H1 (cell line): Measurements from ENCODE around the gene TMBIM4. TPM values are rescaled to one million over a fixed set of nuclear protein-coding genes. Genes with fewer than 3 reads are reported as not detected.
"Not testable (repeated sequence)": the region's sequence is repeated elsewhere in the genome, so short reads cannot be mapped to it uniquely, and the experiment has no call there.

Experiments used
- CTCF ChIA-PET: fragments of 300-600 bp; sonication (Branson Sonifier 250); formaldehyde crosslinking; loops from one replicate; lab custom pipeline; 2021; ENCODE audit not compliant: partially characterized antibody; lab: Charles Lee
- POLR2A ChIA-PET: fragments of 300-600 bp; sonication (Branson Sonifier 250); formaldehyde crosslinking; loops from one replicate; lab custom pipeline; 2021; ENCODE audit warnings: inconsistent platforms; ENCODE audit not compliant: partially characterized antibody; lab: Charles Lee
- DNase-seq, 2 experiments: peaks; one replicate each; pipeline versions ENCODE4 v3.0.0 to v3.0.0-alpha.2; 2010 to 2022; ENCODE audit warnings: low spot score in 2 of 2, low read depth in 1 of 2, mixed read lengths in 1 of 2
- FAIRE-seq: peaks from 2 replicates; lab custom pipeline; 2011; peaks lifted over from hg19 to GRCh38; lab: Jason Lieb, UNC
- H2AFZ ChIP-seq: 2 replicates; pipeline ENCODE4 v1.8.1; 2012; ENCODE audit warnings: low read length, inconsistent platforms
- H2AK5ac ChIP-seq: 2 replicates; pipeline ENCODE4 v1.6.1; 2013; ENCODE audit warnings: low read depth, low read length
- H2BK120ac ChIP-seq: replicated peaks from 2 replicates; pipeline ENCODE3; 2013; ENCODE audit warnings: low read depth, low read length, inconsistent platforms
- H2BK12ac ChIP-seq: 2 replicates; pipeline ENCODE4 v1.6.1; 2013; ENCODE audit warnings: low read depth, low read length
- H2BK15ac ChIP-seq: 2 replicates; pipeline ENCODE4 v1.6.1; 2013; ENCODE audit warnings: low read length
- H2BK20ac ChIP-seq: 2 replicates; pipeline ENCODE4 v1.6.1; 2013; ENCODE audit warnings: low read length
- H2BK5ac ChIP-seq: 2 replicates; pipeline ENCODE4 v1.6.1; 2013; ENCODE audit warnings: low read depth, low read length
- H3K14ac ChIP-seq: 2 replicates; pipeline ENCODE4 v1.6.1; 2013; ENCODE audit warnings: inconsistent platforms; ENCODE audit not compliant: insufficient read length
- H3K18ac ChIP-seq: 2 replicates; pipeline ENCODE4 v1.6.1; 2013; ENCODE audit warnings: low read length; ENCODE audit errors: extremely low read depth
- H3K23ac ChIP-seq: 2 replicates; pipeline ENCODE4 v1.6.1; 2013; ENCODE audit warnings: inconsistent platforms; ENCODE audit not compliant: insufficient read length
- H3K23me2 ChIP-seq: 2 replicates; pipeline ENCODE4 v1.6.1; 2013; ENCODE audit warnings: low read depth, low read length
- H3K27ac ChIP-seq: 2 replicates; pipeline ENCODE4 v1.6.1; 2011; ENCODE audit warnings: low read depth, low read length, inconsistent platforms
- H3K27me3 ChIP-seq, 4 experiments: replicated peaks in 1 of 4; 1 replicate in 1 of 4; 2 replicates in 3 of 4; pipeline versions ENCODE4 v1.6.1 to v1.8.1; 2011 to 2013; ENCODE audit warnings: low read length in 3 of 4, mild to moderate bottlenecking in 3 of 4, inconsistent platforms in 2 of 4, mixed read lengths in 2 of 4, moderate library complexity in 1 of 4; ENCODE audit not compliant: control insufficient read depth in 3 of 4, insufficient read depth in 3 of 4; ENCODE audit errors: extremely low read depth in 1 of 4
- H3K36me3 ChIP-seq, 4 experiments: 2 replicates each; pipeline versions ENCODE4 v1.6.1 to v1.8.1; 2011 to 2013; ENCODE audit warnings: mild to moderate bottlenecking in 4 of 4, low read length in 3 of 4, moderate library complexity in 2 of 4, control low read depth in 1 of 4, inconsistent platforms in 1 of 4; ENCODE audit not compliant: insufficient read depth in 4 of 4, control insufficient read depth in 2 of 4
- H3K4ac ChIP-seq: replicated peaks from 2 replicates; pipeline ENCODE3; 2013; ENCODE audit warnings: low read length, low read depth, mixed read lengths, inconsistent platforms; ENCODE audit not compliant: insufficient read length
- H3K4me1 ChIP-seq, 4 experiments: replicated peaks in 1 of 4; 1 replicate in 1 of 4; 2 replicates in 3 of 4; pipeline versions ENCODE4 v1.6.1 to v1.8.1; 2011 to 2013; ENCODE audit warnings: low read length in 3 of 4, inconsistent platforms in 2 of 4, mixed read lengths in 1 of 4; ENCODE audit not compliant: insufficient read depth in 4 of 4, control insufficient read depth in 3 of 4
- H3K4me2 ChIP-seq, 2 experiments: 2 replicates each; pipeline versions ENCODE4 v1.6.1 to v1.8.1; 2011 to 2013; ENCODE audit warnings: low read depth in 2 of 2, low read length in 2 of 2, control low read depth in 1 of 2, inconsistent platforms in 1 of 2, mild to moderate bottlenecking in 1 of 2; ENCODE audit not compliant: insufficient read depth in 1 of 2
- H3K4me3 ChIP-seq, 4 experiments: fragments of 200-600, 300-600 bp in 1 of 4; sonication (generic), shearing (Covaris generic), sonication (Bioruptor Twin) in 1 of 4; 2 replicates each; pipeline versions ENCODE4 v1.5.1 to v1.8.1; 2011 to 2016; ENCODE audit warnings: low read length in 4 of 4, low read depth in 3 of 4, control low read depth in 2 of 4, inconsistent platforms in 2 of 4, mild to moderate bottlenecking in 2 of 4, mixed read lengths in 1 of 4, moderate library complexity in 1 of 4; ENCODE audit not compliant: insufficient read depth in 2 of 4; ENCODE audit errors: extremely low read depth in 1 of 4
- H3K56ac ChIP-seq: replicated peaks from 2 replicates; pipeline ENCODE3; 2013; ENCODE audit warnings: low read depth, mild to moderate bottlenecking, mixed read lengths, low read length, inconsistent platforms; ENCODE audit not compliant: insufficient read length
- H3K79me1 ChIP-seq: 2 replicates; pipeline ENCODE4 v1.6.1; 2013; ENCODE audit warnings: low read depth, low read length, control low read depth
- H3K79me2 ChIP-seq, 2 experiments: 2 replicates each; pipeline versions ENCODE4 v1.6.1 to v1.8.1; 2012 to 2013; ENCODE audit warnings: low read length in 2 of 2, mild to moderate bottlenecking in 2 of 2, inconsistent platforms in 1 of 2; ENCODE audit not compliant: insufficient read depth in 2 of 2, control insufficient read depth in 1 of 2
- H3K9ac ChIP-seq, 4 experiments: replicated peaks in 1 of 4; 1 replicate in 1 of 4; 2 replicates in 3 of 4; pipeline versions ENCODE4 v1.6.1 to v1.8.1; 2011 to 2013; ENCODE audit warnings: low read depth in 3 of 4, low read length in 3 of 4, control low read depth in 2 of 4, mild to moderate bottlenecking in 2 of 4, moderate library complexity in 2 of 4, inconsistent platforms in 1 of 4; ENCODE audit errors: extremely low read depth in 1 of 4
- H3K9me3 ChIP-seq, 2 experiments: 2 replicates each; pipeline versions ENCODE4 v1.6.1 to v1.8.1; 2012 to 2013; ENCODE audit warnings: mild to moderate bottlenecking in 2 of 2, moderate library complexity in 2 of 2, control low read depth in 1 of 2, inconsistent platforms in 1 of 2, low read depth in 1 of 2, low read length in 1 of 2, mixed read lengths in 1 of 2; ENCODE audit not compliant: insufficient read depth in 2 of 2
- H4K20me1 ChIP-seq, 2 experiments: replicated peaks in 1 of 2; 2 replicates each; pipeline versions ENCODE3 to v1.8.1; 2011 to 2013; ENCODE audit warnings: inconsistent platforms in 2 of 2, low read length in 2 of 2, mild to moderate bottlenecking in 1 of 2; ENCODE audit not compliant: insufficient read depth in 2 of 2, control insufficient read depth in 1 of 2
- H4K5ac ChIP-seq: 2 replicates; pipeline ENCODE4 v1.6.1; 2013; ENCODE audit warnings: low read length, low read depth, mixed read lengths, inconsistent platforms; ENCODE audit not compliant: insufficient read length
- H4K8ac ChIP-seq: 2 replicates; pipeline ENCODE4 v1.8.0; 2013; ENCODE audit warnings: mild to moderate bottlenecking, moderate library complexity, low read length, inconsistent platforms; ENCODE audit not compliant: insufficient read depth; ENCODE audit errors: extremely low read depth
- H4K91ac ChIP-seq: replicated peaks from 2 replicates; pipeline ENCODE3; 2013; ENCODE audit warnings: low read length, mixed read lengths, inconsistent platforms; ENCODE audit not compliant: insufficient read length
- SIRT6 ChIP-seq: IDR thresholded peaks from one replicate; pipeline ENCODE4 v1.7.1; 2012; ENCODE audit warnings: low read length, inconsistent platforms
- YY1 ChIP-seq: IDR thresholded peaks from 2 replicates; pipeline ENCODE4 v1.6.1; 2011; ENCODE audit warnings: low read depth, mild to moderate bottlenecking, low read length
- WGBS, 2 experiments: shearing (Covaris generic) in 1 of 2; methylation state at CpG; one replicate each; pipeline versions ENCODE4 v1.1.6 to v1.1.7; 2013 to 2015; ENCODE audit warnings: low lambda C conversion rate in 2 of 2, mixed read lengths in 2 of 2, inconsistent platforms in 1 of 2, low coverage in 1 of 2, missing lambda C conversion rate in 1 of 2; ENCODE audit not compliant: insufficient replicate concordance in 2 of 2, insufficient coverage in 1 of 2, insufficient read length in 1 of 2; ENCODE audit errors: extremely low coverage in 1 of 2, missing lambda C conversion rate in 1 of 2; 5-methylcytosine and 5-hydroxymethylcytosine counted together
- polyA plus RNA-seq, 7 experiments: library from polyadenylated mRNA; depleted of rRNA in 3 of 7; stranded (reverse) in 5 of 7; unstranded in 2 of 7; fragments of >200 nt in 5 of 7; fragments of 200-250 nt in 2 of 7; gene quantifications; 1 replicate in 5 of 7; 2 replicates in 1 of 7; 4 replicates in 1 of 7; pipeline versions ENCODE4 v1.2.1 to v1.2.3, GENCODE V29; 2011 to 2013; ENCODE audit warnings: missing spikeins in 2 of 7, mixed read lengths in 2 of 7
- total RNA-seq: library from RNA; stranded (reverse); fragmentation: NEBNext Ultra II Directional; extraction: Animal tissue kit (Norgen Biotek cat#: 25700); gene quantifications from 2 replicates; pipeline ENCODE4 v1.2.1, GENCODE V29; 2021

TMBIM4 gene
- total and polyA plus RNA-seq, 2 of the 8 experiments (the other 6 are each of a cell fraction or from before 2014, with no cell fraction given) = 12.8 to 46.6 TPM

DNA sequence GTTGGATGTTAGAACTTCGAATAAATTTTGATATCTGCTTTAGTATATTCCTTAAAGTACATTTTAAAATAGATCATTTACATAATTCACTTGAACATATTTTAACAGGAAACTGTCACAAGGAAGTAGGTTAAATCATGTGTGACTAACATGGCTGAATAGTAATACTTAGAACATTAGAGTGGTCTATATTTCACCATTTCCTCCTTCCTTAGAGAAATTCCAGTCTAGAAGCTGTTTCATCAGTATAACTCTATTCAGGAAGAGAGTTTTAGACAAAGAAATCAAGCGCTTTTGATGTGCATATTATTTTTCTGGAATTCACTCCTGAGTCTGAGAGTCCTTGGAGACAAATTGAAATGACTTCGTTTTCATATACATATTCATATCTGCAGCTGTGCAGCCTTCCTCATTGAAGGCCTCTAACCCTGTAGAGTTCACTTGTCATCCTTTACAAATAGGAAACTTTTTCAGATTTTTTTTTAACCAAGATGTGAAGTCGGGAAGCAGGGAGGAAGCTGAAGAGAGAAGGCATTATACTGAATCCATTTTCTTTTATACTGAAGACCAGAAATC lies 47.6 kb upstream of the TMBIM4 start (continued):
- no peak for TF ChIP-seq SIRT6
- TF ChIP-seq YY1 = no peak

DNA sequence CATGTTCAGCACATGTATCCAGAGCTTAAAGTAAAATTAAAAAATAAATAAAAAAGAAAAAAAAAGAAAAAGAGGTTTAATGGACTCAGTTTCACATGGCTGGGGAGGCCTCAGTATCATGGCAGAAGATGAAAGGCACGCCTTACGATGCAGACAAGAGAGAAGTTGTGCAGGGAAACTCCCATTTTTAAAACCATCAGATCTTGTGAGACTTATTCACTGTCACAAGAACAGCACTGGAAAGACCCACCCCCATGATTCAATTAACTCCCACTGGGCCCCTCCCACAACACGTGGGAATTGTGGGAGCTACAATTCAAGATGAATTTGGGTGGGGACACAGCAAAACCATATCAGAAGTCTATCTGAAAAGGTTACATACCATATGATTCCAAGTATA lies 43.2 kb upstream of the TMBIM4 start:
- not testable (repeated sequence) for FAIRE-seq
- CTCF ChIA-PET = interaction anchor here (0.8 to 1.3 kb wide), 2 partner anchors 9 to 33 kb away, joined by 3 read pairs; no protein-coding TSS in a partner anchor

More for the DNA sequence above, 43.2 kb upstream of the TMBIM4 start:
- H3K4me2 ChIP-seq, H4K8ac ChIP-seq, H3K27ac ChIP-seq, H3K79me2 ChIP-seq, H3K4ac ChIP-seq, DNase-seq, H4K91ac ChIP-seq, H2AFZ ChIP-seq, H4K5ac ChIP-seq, H3K36me3 ChIP-seq, H3K9me3 ChIP-seq, H3K79me1 ChIP-seq, H2BK5ac ChIP-seq, POLR2A ChIA-PET, H3K23me2 ChIP-seq, H3K18ac ChIP-seq, H3K27me3 ChIP-seq, H3K14ac ChIP-seq, H3K23ac ChIP-seq, H2BK12ac ChIP-seq, H3K4me3 ChIP-seq, H2BK20ac ChIP-seq, H2AK5ac ChIP-seq, H3K56ac ChIP-seq, H3K4me1 ChIP-seq, H2BK15ac ChIP-seq, H4K20me1 ChIP-seq, H2BK120ac ChIP-seq, H3K9ac ChIP-seq: not testable (repeated sequence)
- 92% methylated on average over 3 of the region's 3 CpGs; no CpG with 5 or more reads in 1 of the 2 experiments for WGBS, 2 experiments
